GM11168 (cell line): ENCODE results near the gene SLIT3.

Source experiments
- in situ Hi-C: fragments of 300-500 bp; cut with MboI; formaldehyde crosslinking; loops from one replicate; pipeline ENCODE4 v1.12.0; 2022; ENCODE audit warnings: low sequenced_read_pairs; ENCODE audit not compliant: unreplicated experiment

Gene SLIT3

GRCh38 chr5:168681556-168682183, 619.3 kb downstream of the SLIT3 start:
- in situ Hi-C loops: no loop called here

- in situ Hi-C loops: no loop called here
These were observed 620.5 kb downstream of the SLIT3 start for GRCh38 chr5:168680395-168680794.

- in situ Hi-C loops: no loop called here
These were observed 621.4 kb downstream of the SLIT3 start for GRCh38 chr5:168679515-168679920.

GRCh38 chr5:168676501-168676900, 624.4 kb downstream of the SLIT3 start:
- in situ Hi-C loops: no loop called here

GRCh38 chr5:168675883-168676408, 625.0 kb downstream of the SLIT3 start:
- in situ Hi-C loops: no loop called here

GRCh38 chr5:168674893-168675482, 626.0 kb downstream of the SLIT3 start:
- in situ Hi-C loops: no loop called here

GRCh38 chr5:168672888-168673287, 628.1 kb downstream of the SLIT3 start:
- in situ Hi-C loops: no loop called here

GRCh38 chr5:168672016-168672415, 628.9 kb downstream of the SLIT3 start:
- in situ Hi-C loops: no loop called here

- in situ Hi-C loops: no loop called here
These were observed 629.9 kb downstream of the SLIT3 start for GRCh38 chr5:168670881-168671575.

- in situ Hi-C loops: no loop called here
These were observed 631.1 kb downstream of the SLIT3 start for GRCh38 chr5:168669668-168670378.

- in situ Hi-C loops: no loop called here
These were observed 631.8 kb downstream of the SLIT3 start for GRCh38 chr5:168669156-168669555.

GRCh38 chr5:168668078-168668477, 632.9 kb downstream of the SLIT3 start:
- in situ Hi-C loops: no loop called here

- in situ Hi-C loops: no loop called here
These were observed 633.6 kb downstream of the SLIT3 start for GRCh38 chr5:168667301-168667840.

- in situ Hi-C loops: no loop called here
These were observed 634.6 kb downstream of the SLIT3 start for GRCh38 chr5:168666356-168666755.

- in situ Hi-C loops: no loop called here
These were observed 637.5 kb downstream of the SLIT3 start for GRCh38 chr5:168663276-168664004.

- in situ Hi-C loops: no loop called here
These were observed 639.1 kb downstream of the SLIT3 start for GRCh38 chr5:168661593-168662485.

GRCh38 chr5:168660691-168661090, 640.2 kb downstream of the SLIT3 start:
- in situ Hi-C loops: no loop called here

GRCh38 chr5:168659286-168659847, 641.6 kb downstream of the SLIT3 start:
- in situ Hi-C loops: no loop called here

- in situ Hi-C loops: no loop called here
These were observed 642.5 kb downstream of the SLIT3 start for GRCh38 chr5:168658394-168658793.
